Limb (tissue), 2 donors: ENCODE results near the gene RAB3IL1.

ENCODE experiments used
- DNase-seq, 2 donors: peaks; one replicate each; pipeline ENCODE4 v3.0.0-alpha.2; 2016; ENCODE audit errors: extremely low spot score in 2 of 2

The RAB3IL1 gene

DNA sequence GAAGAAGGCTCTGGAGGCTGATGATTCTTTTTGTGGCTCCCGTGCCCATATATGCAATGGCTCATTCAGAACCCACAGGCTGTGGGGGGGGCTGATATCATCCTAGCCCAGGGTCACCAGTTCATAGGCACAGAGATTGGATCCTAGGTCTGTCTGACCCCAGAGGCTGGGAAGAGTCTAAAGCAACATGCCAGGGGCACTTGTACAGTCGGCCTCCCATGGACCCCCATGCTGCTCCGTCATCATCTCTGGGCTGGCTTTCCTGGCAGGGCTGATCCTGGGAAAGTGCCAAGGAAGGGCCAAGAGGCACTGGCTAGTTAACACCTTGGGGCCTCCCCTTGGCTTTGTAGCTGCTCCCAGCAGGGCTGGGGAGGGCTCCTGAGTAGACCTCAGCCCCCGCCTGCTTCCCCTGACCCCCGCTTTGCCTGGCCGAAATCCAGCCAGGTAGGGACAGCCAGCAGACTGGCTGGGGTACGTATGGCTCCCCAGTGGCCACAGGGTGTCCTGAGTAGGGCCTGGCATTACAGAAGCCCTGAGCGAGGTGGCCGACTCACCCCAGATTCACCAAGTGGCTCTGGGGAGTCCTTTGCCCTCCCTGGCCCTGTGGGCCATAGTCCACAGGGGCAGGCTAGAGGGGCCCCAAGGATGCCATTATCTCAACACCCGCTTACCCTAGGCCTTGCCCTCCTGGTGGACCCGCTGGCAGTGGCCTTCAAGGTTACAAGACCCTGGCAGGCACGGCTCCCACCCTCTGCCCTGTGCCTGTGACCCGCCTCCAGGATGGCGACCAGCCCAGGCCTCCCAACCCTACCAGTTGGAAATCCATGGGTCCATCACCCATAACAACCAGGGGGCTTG, 48.6 kb downstream of the RAB3IL1 start:
- DNase-seq: no peak

DNA sequence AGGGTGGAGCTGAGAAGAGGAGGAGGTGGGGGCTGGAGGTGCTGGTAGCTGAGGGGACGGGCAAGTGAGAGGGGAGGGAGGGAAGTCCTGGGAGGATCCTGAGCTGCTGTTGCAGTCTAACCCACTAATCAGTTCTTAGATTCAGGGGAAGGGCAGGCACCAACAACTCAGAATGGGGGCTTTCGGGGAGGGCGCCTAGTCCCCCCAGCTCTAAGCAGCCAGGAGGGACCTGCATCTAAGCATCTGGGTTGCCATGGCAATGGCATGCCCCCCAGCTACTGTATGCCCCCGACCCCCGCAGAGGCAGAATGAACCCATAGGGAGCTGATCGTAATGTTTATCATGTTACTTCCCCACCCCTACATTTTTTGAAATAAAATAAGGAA, 50.4 kb downstream of the RAB3IL1 start:
- no peak for DNase-seq

DNA sequence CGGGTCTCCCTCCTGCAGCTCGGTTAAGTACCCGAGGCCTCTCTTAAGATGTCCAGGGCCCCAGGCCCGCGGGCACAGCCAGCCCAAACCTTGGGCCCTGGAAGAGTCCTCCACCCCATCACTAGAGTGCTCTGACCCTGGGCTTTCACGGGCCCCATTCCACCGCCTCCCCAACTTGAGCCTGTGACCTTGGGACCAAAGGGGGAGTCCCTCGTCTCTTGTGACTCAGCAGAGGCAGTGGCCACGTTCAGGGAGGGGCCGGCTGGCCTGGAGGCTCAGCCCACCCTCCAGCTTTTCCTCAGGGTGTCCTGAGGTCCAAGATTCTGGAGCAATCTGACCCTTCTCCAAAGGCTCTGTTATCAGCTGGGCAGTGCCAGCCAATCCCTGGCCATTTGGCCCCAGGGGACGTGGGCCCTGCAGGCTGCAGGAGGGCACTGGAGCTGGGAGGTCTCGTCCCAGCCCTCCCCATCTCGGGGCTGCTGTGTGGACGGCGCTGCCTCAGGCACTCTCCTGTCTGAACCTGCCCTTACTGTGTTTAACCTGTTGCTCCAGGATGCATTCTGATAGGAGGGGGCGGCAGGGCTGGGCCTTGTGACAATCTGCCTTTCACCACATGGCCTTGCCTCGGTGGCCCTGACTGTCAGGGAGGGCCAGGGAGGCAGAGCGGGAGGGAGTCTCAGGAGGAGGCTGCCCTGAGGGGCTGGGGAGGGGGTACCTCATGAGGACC, 51.0 kb downstream of the RAB3IL1 start:
- DNase-seq: peak in 1 of 2 donors; percentile 19

DNA sequence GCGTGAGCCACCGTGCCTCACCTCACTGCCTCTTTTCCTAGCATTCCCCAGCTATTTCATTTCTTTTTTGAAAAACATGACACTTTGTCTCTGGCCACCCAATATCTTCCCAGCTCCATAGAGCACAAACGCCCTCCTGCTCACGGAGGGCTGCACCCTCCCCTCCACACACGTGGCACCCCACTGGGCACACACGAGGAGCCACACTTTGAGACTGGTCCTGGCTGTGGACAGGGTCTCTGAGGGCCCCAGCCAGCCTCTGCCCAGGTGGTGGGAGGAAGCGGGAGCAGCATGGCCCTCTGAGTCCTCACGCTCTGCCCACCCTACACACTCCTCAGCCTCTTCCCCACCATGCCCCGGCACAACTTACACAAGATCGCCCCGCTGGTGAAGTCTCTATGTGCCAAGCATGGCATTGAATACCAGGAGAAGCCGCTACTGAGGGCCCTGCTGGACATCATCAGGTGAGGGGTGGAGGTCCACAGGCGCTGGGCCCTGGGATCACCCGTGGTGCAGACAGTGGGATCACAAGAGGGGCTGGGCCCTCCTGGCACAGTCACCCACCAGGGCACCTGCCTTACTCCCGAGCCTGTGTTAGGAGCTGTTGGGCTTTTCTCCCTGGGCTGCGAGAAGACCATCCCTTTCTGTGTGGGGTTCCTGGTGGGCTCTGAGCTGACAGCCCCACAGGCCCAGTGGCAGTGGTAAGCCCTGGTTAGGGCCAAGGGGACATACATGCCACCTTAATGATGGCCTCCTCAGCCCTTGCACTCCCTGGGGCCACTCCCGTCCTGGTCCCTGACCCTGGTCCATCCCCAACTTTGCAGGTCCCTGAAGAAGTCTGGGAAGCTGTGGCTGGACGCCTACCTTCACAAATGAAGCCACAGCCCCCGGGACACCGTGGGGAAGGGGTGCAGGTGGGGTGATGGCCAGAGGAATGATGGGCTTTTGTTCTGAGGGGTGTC, 52.3 kb downstream of the RAB3IL1 start:
- DNase-seq: peak in 1 of 2 donors; percentile 23

DNA sequence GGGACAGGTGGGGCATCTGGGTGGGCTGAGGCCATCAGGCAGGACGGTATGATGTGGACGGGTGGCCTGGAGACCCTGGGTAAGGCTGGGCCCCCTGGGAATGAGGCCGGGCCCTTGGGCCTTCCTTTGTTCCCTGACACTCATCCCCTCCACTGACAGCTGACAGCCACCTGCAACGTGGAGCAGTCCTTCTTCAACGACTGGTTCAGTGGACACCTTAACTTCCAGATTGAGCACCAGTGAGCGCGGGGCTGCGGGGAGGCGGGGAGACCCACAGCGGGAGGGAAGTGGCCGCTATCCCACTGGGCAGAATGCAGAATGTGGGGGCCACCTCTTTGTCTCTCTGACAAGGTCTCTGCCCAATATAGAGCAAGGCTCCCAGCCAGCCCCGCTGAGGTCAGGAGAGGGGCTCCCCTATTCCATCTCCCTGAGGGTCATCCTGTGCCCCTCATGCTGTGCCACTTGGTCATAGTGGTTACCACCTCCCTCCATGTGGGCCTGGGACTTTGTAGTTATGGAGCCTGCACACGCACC, 53.8 kb downstream of the RAB3IL1 start:
- DNase-seq: peak in 1 of 2 donors; percentile 18

DNA sequence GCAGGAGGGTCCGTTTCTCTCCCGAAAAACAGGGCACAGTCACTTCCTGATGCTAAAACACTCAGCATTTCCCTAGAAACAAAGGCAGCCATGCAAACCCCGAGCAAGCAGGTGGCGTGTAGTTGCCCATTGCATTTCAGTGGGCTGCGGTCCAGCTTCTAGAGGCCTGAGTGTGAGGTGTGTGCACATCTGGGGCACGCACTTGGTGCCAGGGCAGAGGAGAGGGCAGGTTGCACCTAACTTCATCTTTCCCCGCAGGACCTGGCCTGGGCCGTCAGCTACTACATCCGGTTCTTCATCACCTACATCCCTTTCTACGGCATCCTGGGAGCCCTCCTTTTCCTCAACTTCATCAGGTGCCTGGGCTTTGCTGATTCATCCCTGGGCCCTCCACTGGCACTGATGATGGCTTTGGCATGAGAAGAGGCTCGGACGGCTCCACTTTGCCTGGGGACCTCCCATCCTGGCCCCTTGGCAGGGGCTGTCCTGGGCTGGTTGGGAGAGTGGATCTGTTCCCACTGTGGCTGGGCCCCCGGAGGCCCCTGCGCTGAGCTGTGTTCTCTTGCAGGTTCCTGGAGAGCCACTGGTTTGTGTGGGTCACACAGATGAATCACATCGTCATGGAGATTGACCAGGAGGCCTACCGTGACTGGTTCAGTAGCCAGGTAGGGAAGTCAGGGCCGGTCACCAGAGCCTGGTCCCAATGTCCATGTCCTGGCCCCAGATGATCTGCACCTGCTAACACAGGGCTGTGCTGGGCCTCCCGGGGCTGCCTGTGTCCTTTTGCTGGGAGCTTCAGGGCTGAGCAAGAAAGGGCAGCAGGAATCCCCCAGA, 54.4 kb downstream of the RAB3IL1 start:
- peak in 1 of 2 donors; percentile 21 for DNase-seq

DNA sequence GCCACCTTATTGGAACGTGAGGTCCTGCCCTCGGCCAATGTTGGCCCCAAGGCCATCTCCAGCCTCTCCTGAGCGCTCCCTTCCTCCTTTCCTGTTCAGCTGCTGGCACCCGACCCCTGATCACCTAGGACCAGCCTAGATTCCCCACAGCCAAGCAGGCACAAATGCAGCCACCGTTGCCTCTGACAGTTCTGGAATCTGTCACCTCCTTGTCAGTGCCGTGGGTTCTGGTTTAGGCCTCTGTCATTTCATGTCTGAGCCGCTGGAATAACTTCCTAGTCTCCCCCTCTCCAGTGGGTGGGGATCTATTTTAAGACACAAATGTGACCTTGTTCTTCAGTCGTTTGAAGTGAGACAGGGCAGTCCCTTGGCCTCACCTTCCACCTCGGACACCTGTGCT, 55.7 kb downstream of the RAB3IL1 start:
- DNase-seq: peak in 1 of 2 donors; percentile 14

DNA sequence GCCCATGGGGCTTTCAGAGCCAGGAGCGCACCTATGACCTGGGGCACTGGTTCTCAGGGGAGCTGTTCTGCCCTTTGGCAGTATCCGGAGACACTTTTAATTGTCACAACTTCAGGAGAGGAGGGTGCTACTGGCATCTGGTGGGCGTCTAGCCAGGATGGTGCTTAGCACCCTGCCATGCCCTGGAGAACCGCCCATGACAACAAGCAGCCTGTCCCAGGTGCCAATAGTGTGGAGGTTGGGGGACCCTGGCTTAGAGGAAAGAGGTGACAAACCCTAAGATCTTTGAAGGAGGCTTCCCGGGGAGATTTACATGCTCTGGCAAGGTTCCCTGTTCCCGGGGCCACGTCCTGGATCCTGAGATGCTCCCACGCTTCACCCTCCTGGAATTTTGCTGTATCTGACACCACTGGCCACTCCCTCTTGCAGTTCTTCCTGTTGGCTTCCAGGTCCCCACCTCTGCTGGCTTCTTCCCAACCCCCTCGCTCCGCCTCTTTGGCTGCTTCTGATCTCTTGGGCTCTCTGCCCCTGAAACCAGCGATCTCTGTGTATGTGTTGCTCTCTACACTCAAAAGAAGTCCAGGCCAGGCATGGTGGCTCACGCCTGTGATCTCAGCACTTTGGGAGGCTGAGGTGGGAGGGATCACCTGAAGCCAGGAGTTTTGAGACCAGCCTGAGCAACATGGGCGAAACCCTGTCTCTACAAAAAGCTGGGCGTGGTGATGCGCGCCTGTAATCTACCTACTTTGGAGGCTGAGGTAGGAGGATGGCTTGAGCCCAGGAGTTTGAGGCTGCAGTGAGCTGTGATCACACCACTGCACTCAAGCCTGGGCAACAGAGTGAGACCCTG, 57.1 kb downstream of the RAB3IL1 start:
- DNase-seq: peak in 1 of 2 donors; percentile 32

DNA sequence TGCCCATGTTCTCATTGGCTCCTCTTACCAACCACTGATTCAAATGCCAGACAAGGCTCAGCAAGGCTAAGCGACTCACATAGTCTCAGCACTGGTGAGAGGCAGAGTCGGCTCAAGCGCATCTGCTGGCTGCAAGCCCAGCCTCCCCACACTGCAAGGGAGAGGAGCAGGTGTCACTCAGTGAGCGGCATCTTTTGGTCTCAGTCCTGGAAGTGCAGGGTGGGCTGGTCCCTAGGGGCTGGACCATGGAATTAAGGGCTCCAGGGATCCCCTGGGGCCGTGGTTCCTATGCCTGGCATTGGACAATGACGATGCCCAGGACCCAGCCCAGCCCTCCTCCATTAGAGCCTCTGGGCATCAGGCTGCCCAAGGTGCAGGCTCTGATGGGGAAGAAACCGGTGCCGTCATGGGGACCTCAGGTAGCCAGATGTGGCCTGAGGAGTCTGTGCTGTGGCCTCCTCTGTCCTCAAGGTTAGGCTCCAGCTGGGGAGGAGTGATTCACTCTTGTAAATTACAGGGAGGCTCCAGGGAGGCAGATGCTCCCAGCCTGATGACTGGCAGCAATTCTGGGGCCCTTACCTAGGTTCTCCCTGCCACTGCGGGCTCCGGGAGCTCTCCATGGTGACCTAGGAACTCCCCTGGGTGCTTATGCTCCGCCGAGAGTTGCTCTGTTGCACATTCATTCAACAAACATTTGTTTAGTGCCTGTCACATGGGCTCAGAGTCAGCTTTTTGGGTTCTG, 61.3 kb downstream of the RAB3IL1 start:
- peak in 1 of 2 donors; percentile 30 for DNase-seq

DNA sequence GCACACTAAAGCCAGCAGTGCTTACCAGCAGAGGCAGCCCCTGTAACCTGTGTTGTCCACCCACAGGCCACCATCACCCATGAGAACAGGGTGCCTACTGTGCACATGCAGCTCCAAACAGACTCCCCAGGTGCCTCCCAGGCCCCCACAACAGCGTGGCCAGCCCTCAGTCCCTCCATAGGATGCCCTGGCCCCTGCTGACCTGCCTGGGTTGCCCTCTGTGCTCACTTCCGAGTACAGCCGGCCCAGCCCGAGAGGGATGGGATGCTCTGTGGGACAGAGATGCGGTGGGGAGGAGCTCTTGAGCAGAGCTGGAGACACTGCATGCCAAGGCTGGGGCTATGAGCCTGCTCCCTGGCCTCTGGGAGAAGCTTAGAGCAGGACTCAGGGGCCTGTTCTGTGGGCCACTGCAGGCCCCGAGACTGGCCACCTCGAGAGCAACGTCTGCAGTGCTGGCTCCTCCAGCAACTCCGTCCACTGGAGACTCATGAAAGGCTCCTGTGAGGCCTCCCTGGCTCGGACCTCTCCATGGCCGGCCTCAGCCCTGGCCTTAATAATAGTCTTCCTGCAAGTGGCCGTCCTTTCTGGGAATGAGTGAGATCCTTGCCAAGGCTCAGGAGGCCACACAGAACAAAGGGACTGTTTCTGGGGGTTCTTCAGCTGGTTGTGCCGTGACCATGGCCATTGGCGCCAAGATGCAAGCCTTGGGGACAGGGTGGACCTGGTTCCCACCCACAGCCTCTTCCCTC, 62.2 kb downstream of the RAB3IL1 start:
- no peak for DNase-seq

DNA sequence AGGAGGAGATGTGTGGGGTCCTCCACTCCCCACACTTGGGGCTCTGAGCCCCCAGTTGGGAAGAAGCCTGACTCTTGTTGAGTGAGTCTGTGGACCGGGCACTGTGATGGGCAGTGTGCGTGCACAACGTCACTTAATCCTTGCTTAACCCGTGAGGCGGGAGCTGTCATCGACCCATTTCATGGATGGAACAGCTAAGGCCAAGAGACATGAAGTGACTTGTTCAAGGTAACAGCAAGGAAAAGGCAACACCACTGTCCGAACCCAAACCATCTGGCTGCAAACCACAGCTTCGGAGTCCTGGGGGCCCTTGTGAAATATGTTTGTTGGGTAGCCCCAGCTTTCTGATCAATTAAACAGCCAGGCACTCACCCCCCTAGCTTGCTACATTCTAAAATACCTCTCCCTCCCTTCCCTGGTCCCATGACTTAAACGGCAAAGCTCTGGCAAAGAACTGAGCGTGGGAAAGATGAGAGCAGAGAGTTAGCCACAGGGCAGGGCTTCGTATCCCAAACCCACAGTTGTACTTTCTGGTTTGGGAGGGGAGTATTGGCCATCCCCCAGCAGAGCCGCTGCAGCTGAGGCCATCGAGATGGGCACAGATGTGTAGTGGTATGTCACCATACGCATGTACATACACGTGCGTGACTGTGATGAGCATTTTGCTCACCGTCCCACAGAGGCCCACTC, 63.0 kb downstream of the RAB3IL1 start:
- DNase-seq: no peak

DNA sequence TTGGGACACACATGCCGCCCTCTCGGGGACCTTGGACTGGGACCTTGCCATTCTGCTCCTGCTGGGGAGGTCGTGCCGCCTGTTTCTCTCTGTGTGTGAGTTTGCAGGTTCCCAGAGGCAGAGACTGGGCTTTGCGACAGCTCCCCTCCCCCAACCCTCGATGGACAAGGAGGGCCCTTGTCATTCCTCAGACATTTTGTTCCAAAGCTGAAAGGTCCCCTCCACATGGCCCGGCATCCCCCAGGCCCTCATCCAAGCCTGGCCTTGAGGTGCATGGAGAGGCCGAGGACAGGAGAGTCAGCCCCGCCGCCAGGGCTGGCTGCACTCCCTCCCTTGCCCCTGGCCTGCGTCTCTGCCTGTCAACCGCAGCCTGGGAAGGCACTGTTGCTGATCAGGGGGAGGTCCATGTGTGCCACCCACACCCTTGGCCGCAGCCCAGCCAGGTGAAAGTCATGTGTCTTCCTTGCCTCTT, 63.6 kb downstream of the RAB3IL1 start:
- DNase-seq: peak in 1 of 2 donors; percentile 30

DNA sequence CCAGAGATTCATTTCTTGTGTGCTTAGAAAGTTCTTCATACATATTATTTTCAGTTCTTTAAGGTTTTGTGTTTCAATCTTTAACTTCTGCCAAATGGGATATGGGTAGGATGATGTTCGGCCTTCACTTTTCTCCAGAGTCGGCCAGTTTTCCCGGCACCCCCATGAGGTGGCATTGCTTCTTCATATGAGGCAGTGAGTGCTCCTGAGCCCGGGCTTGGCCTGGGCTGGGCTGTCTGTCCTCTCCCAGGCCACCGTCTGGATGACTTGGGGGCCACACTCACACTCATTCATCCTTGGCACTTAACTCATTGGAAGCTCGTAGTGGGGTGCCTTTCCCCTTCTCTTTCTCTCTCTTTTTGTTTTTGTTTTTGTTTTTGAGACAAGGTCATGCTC, 65.5 kb downstream of the RAB3IL1 start:
- no peak for DNase-seq

DNA sequence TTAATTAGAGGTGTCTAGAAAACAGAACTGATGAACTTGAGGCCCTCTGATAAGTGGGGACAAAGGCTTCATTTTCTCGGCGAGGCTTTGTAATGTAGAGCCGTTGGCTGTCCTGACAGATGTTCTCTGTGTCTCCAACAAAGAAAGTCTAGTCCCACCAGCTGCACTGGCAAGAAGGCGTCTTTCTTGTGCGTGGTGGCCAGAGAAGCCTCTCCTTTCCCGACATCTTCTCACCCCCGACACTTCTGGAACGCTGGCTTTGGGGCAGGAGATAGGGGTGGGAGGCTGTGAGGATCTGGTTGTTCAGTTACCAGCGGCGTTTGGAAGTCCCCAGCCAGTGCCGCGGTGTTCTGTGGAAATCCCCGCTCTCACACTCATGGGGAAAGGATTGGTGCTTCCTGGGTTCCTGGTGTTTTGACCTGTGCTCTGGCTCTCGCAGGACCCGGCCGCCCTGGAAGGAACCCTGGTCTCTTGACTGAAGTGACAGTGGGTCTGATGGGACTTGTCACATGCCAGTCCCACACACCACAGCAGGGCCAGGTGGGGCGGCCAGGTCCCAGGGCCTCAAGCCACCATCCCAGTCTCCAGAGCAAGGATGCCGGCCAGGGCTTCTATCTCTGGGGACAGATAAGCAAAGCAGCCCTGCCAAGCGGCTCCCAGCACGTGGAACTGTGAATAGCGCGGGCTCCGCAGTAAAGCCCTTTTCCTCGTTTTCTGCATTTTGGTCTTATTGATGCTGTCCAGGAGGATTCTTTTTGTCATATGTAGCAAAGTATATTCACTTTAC, 66.1 kb downstream of the RAB3IL1 start:
- DNase-seq: no peak

DNA sequence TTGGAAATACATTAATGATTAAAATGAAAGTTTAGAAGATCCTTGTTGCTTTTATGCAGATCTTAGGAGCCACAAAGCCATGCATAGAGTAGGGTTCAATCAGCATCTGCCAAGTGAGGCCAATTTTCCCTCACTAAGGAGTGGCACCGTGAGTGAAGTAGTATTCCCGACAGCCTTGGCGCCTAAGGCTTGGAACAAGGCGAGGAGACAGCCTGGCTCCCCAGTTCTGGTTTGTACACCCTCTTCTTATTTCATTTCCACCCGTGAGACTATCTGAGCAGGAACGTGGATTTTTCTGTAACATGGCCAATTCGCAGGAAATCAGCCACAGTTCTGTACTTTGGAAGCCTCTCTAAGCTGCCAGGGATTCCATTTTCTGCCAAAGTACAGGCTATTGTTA, 66.7 kb downstream of the RAB3IL1 start:
- no peak for DNase-seq

DNA sequence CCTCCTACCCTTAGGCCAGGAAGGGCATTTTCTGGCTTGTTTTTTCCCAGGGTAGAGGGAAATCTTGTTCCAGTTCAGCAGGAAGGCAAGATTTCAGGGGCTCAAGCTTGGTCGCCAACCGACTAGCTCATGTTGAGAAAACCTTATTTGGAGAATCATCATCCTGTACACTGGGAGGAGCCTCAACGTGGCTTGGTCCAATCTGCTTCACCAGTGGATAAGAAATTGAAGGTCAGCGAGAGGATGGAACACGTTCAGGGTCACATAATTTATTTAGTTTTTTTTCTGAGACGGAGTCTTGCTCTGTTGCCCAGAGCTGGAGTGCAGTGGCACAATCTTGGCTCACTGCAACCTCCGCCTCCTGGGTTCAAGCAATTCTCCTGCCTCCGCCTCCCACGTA, 68.7 kb downstream of the RAB3IL1 start:
- no peak for DNase-seq
